ENCODE data around the gene KMT2A. TPM values are rescaled to one million over a fixed set of nuclear protein-coding genes. Genes with fewer than 3 reads are reported as not detected.
"Not testable (repeated sequence)": the region's sequence is repeated elsewhere in the genome, so short reads cannot be mapped to it uniquely, and the experiment has no call there.

The KMT2A gene
- total and polyA plus RNA-seq, 2 experiments from 2014 or later, result 34.3 to 72.2 TPM

- Mint-ChIP-seq H3K27ac (peak overlapping the region; percentile 99), H3K4me3 (peak overlapping the region; percentile 98), H3K27me3 (ENCODE audit: insufficient read depth, low read depth, poor library complexity) (peaks cover 5% of the 10 kb centered on the region), H3K9me3 (no peaks in the 10 kb centered on the region), H3K36me3 (ENCODE audit: low read depth) (peaks cover 11% of the 10 kb centered on the region), H3K4me1 (peaks cover 13% of the 10 kb centered on the region; the same call in 2 of the 3 replicates)
- ATAC-seq, result no peak; the same call in 2 of the 3 replicates
- Histone ChIP-seq H3K27ac (ENCODE audit: low read depth) (peak overlapping the region; percentile 74), H3K9me2 (ENCODE audit: insufficient read depth) (no peaks in the 10 kb centered on the region), H3K4me1 (ENCODE audit: insufficient read depth) (no peaks in the 10 kb centered on the region; the same call in 1 of the 2 replicates), H3F3A (replicated peaks; ENCODE audit: low read depth) (0 out of 2 replicates have a peak, but pooled peaks cover 5% of the 10 kb centered on the region), H2AFZ (peak overlapping the region; percentile 28; the same call in 1 of the 2 replicates), H3K79me2 (replicated peaks; ENCODE audit: insufficient read depth) (peaks cover 56% of the 10 kb centered on the region), H4K20me1 (replicated peaks; ENCODE audit: insufficient read depth) (peaks cover 19% of the 10 kb centered on the region; the same call in 1 of the 2 replicates), H3K27me3 (ENCODE audit: insufficient read depth) (no peaks in the 10 kb centered on the region), H3K4me2 (peak overlapping the region; percentile 76), H3K36me3 (ENCODE audit: insufficient read depth) (peaks cover 4% of the 10 kb centered on the region), H3K4me3 (peak overlapping the region; percentile 89)
- TF ChIP-seq CTCF (conservative IDR thresholded peaks at IDR 0.05; ENCODE audit: low read depth in 2 of 2), result 0 out of 4 replicates have a peak, but pooled peaks of 1 of the 2 experiments have one; percentile 7
- TF ChIP-seq ZNF114 (CRISPR knock-in tag; IDR thresholded peaks at IDR 0.05), result no peak
- no peak for TF ChIP-seq NANOG (IDR thresholded peaks at IDR 0.05; ENCODE audit: borderline replicate concordance)
- TF ChIP-seq ZNF331 (CRISPR knock-in tag; IDR thresholded peaks at IDR 0.05; ENCODE audit: low read depth), result no peak
- no peak for TF ChIP-seq STAT1 (IDR thresholded peaks at IDR 0.05; ENCODE audit: unreplicated experiment)
- TF ChIP-seq EZH2phosphoT487 (IDR thresholded peaks at IDR 0.05; ENCODE audit: unreplicated experiment), result no peak
- DNase-seq (ENCODE audit: low spot score), result peak; percentile 22
Observed at GRCh38 chr11:118401880-118402590, 34.3 kb upstream of the KMT2A start.

- H2AFZ ChIP-seq; H3K4me1 ChIP-seq (ENCODE audit: insufficient read depth); H3K9me2 ChIP-seq (ENCODE audit: insufficient read depth); ATAC-seq; DNase-seq (ENCODE audit: low spot score); H3F3A ChIP-seq (replicated peaks; ENCODE audit: low read depth); H3K27ac ChIP-seq (ENCODE audit: low read depth); H3K27me3 ChIP-seq (ENCODE audit: insufficient read depth); H3K36me3 ChIP-seq (ENCODE audit: insufficient read depth); H3K27me3 Mint-ChIP-seq (ENCODE audit: insufficient read depth, low read depth, poor library complexity); H3K9me3 Mint-ChIP-seq: not testable (repeated sequence)
- Mint-ChIP-seq H3K36me3 (ENCODE audit: low read depth) (peaks cover 17% of the 10 kb centered on the region), H3K4me3 (peak overlapping the region; percentile 98), H3K4me1 (peaks cover 13% of the 10 kb centered on the region; the same call in 2 of the 3 replicates), H3K27ac (peak overlapping the region; percentile 49; the same call in 1 of the 2 replicates)
- Histone ChIP-seq H3K4me2 (peak overlapping the region; percentile 76), H3K79me2 (replicated peaks; ENCODE audit: insufficient read depth) (peaks cover 60% of the 10 kb centered on the region), H3K4me3 (peak overlapping the region; percentile 89), H4K20me1 (replicated peaks; ENCODE audit: insufficient read depth) (peaks cover 19% of the 10 kb centered on the region; the same call in 1 of the 2 replicates)
Observed at GRCh38 chr11:118402594-118402993, 33.7 kb upstream of the KMT2A start.

GRCh38 chr11:118406599-118407166, 29.6 kb upstream of the KMT2A start:
- Histone ChIP-seq H3K4me1 (ENCODE audit: insufficient read depth) (no peaks in the 10 kb centered on the region; the same call in 1 of the 2 replicates), H3K36me3 (ENCODE audit: insufficient read depth) (peaks cover 9% of the 10 kb centered on the region), H3K4me2 (no peak overlapping the region), H2AFZ (no peak overlapping the region), H3K4me3 (no peak overlapping the region), H3K27ac (ENCODE audit: low read depth) (no peak overlapping the region), H3F3A (replicated peaks; ENCODE audit: low read depth) (0 out of 2 replicates have a peak, but pooled peaks cover 8% of the 10 kb centered on the region), H3K79me2 (replicated peaks; ENCODE audit: insufficient read depth) (peaks cover 67% of the 10 kb centered on the region), H3K9me2 (ENCODE audit: insufficient read depth) (no peaks in the 10 kb centered on the region), H4K20me1 (replicated peaks; ENCODE audit: insufficient read depth) (peaks cover 26% of the 10 kb centered on the region), H3K27me3 (ENCODE audit: insufficient read depth) (no peaks in the 10 kb centered on the region)
- Mint-ChIP-seq H3K27ac (no peak overlapping the region), H3K9me3 (no peaks in the 10 kb centered on the region), H3K4me3 (no peak overlapping the region), H3K36me3 (ENCODE audit: low read depth) (peaks cover 39% of the 10 kb centered on the region), H3K4me1 (peaks cover 9% of the 10 kb centered on the region; the same call in 2 of the 3 replicates), H3K27me3 (ENCODE audit: insufficient read depth, low read depth, poor library complexity) (peaks cover 4% of the 10 kb centered on the region)
- DNase-seq (ENCODE audit: low spot score), result no peak
- ATAC-seq, result no peak
- TF ChIP-seq REST (IDR thresholded peaks at IDR 0.05; ENCODE audit: unreplicated experiment), result no peak
- no peak for TF ChIP-seq NANOG (IDR thresholded peaks at IDR 0.05; ENCODE audit: borderline replicate concordance)
- TF ChIP-seq STAT1 (IDR thresholded peaks at IDR 0.05; ENCODE audit: unreplicated experiment), result no peak
- no peak for TF ChIP-seq EZH2 (IDR thresholded peaks at IDR 0.05; ENCODE audit: low read depth, unreplicated experiment)
- TF ChIP-seq ZNF114 (CRISPR knock-in tag; IDR thresholded peaks at IDR 0.05), result no peak
- no peak for TF ChIP-seq ETS1 (IDR thresholded peaks at IDR 0.05)
